OCI-LY3 (cell line): ENCODE measurements around the gene TYW1.
"Not testable (repeated sequence)": the region's sequence is repeated elsewhere in the genome, so short reads cannot be mapped to it uniquely, and the experiment has no call there.

Source experiments
- H2AFZ ChIP-seq: fragments of 200-600, 300-600 bp; shearing (Covaris generic); 2 replicates; pipeline ENCODE4 v1.6.0; 2014; ENCODE audit warnings: antibody characterized with exemption, low read depth, low read length
- H3K27ac ChIP-seq: fragments of 200-600, 300-600 bp; sonication (generic); 2 replicates; pipeline ENCODE4 v1.5.1; 2014; ENCODE audit warnings: mild to moderate bottlenecking, low read length, moderate library complexity, mixed read lengths
- H3K27me3 ChIP-seq: fragments of 200-600, 300-600 bp; sonication (generic); 2 replicates; pipeline ENCODE4 v1.6.1; 2014; ENCODE audit warnings: low read depth, low read length, mixed read lengths
- H3K36me3 ChIP-seq: fragments of 200-600, 300-600 bp; sonication (generic); replicated peaks from 2 replicates; pipeline ENCODE3; 2014; ENCODE audit warnings: low read depth, low read length, mixed read lengths
- H3K4me1 ChIP-seq: fragments of 300-600, 200-600 bp; sonication (generic); 2 replicates; pipeline ENCODE4 v1.6.1; 2014; ENCODE audit warnings: low read length, mixed read lengths
- H3K4me2 ChIP-seq: fragments of 200-600, 300-600 bp; sonication (generic); 2 replicates; pipeline ENCODE4 v1.6.1; 2014; ENCODE audit warnings: low read length, mixed read lengths
- H3K4me3 ChIP-seq: fragments of 300-600, 200-600 bp; sonication (generic); 2 replicates; pipeline ENCODE4 v1.5.1; 2014; ENCODE audit warnings: antibody characterized with exemption, mild to moderate bottlenecking, low read length, moderate library complexity
- H3K79me2 ChIP-seq: fragments of 300-600, 200-600 bp; shearing (Covaris generic); 2 replicates; pipeline ENCODE4 v1.6.1; 2014; ENCODE audit warnings: mild to moderate bottlenecking, low read length, mixed read lengths
- H3K9ac ChIP-seq: fragments of 300-600, 200-600 bp; shearing (Covaris generic); 2 replicates; pipeline ENCODE4 v1.6.0; 2014; ENCODE audit warnings: mild to moderate bottlenecking, low read length, moderate library complexity
- H3K9me3 ChIP-seq: fragments of 200-600, 300-600 bp; shearing (Covaris generic); 2 replicates; pipeline ENCODE4 v1.6.1; 2014; ENCODE audit warnings: low read length, mixed read lengths; ENCODE audit not compliant: insufficient read depth
- H4K20me1 ChIP-seq: fragments of 200-600, 300-600 bp; sonication (generic); 2 replicates; pipeline ENCODE4 v1.6.1; 2016; ENCODE audit warnings: low read length, mixed read lengths; ENCODE audit not compliant: insufficient read depth
- CTCF ChIP-seq: fragments of 200-600, 300-600 bp; sonication (generic); IDR thresholded peaks from 2 replicates; pipeline ENCODE4 v1.5.1; 2014; ENCODE audit warnings: antibody characterized with exemption, low read length, low read depth
- EZH2phosphoT487 ChIP-seq: fragments of 200-600 bp; shearing (Covaris generic); IDR thresholded peaks from 2 replicates; pipeline ENCODE4 v1.6.1; 2018; ENCODE audit warnings: antibody characterized with exemption, mixed run types, low read depth

TYW1 gene

GRCh38 chr7:66996444-66997191, at the start of gene TYW1:
TYW1 (plus strand) TSS chr7:66996833; CDS start chr7:66996979, 146 bp downstream.
- peak within 1 kb of the TSS; percentile 89 for H3K4me3 ChIP-seq
- not testable (repeated sequence) for H3K36me3 ChIP-seq, H4K20me1 ChIP-seq, H3K27me3 ChIP-seq, H3K4me1 ChIP-seq, H3K9me3 ChIP-seq
- peak within 1 kb of the TSS; percentile 79 for H3K4me2 ChIP-seq
- H3K27ac ChIP-seq: peak within 1 kb of the TSS; percentile 58
- H2AFZ ChIP-seq: peak within 1 kb of the TSS; percentile 57; the same call in 1 of the 2 replicates
- H3K9ac ChIP-seq: peak within 1 kb of the TSS; percentile 70
- H3K79me2 ChIP-seq: peaks cover 31% of the 10 kb centered on the region

GRCh38 chr7:66948480-66949109, 48.0 kb upstream of the TYW1 start:
- Histone ChIP-seq H2AFZ (no peak overlapping the region), H3K27ac (no peak overlapping the region), H3K4me1 (no peaks in the 10 kb centered on the region), H4K20me1 (no peaks in the 10 kb centered on the region), H3K4me2 (no peak overlapping the region), H3K36me3 (peaks cover 46% of the 10 kb centered on the region), H3K9me3 (no peaks in the 10 kb centered on the region), H3K79me2 (peaks cover 6% of the 10 kb centered on the region; the same call in 1 of the 2 replicates), H3K9ac (no peak overlapping the region), H3K27me3 (no peaks in the 10 kb centered on the region), H3K4me3 (no peak overlapping the region)
- TF ChIP-seq CTCF: peak; percentile 13; the same call in 1 of the 2 replicates
- TF ChIP-seq EZH2phosphoT487: no peak

- no peaks in the 10 kb centered on the region for H3K27me3 ChIP-seq
- no peak overlapping the region for H3K4me3 ChIP-seq
- no peak overlapping the region for H3K27ac ChIP-seq
- H3K9ac ChIP-seq: no peak overlapping the region
- no peaks in the 10 kb centered on the region for H3K79me2 ChIP-seq
- H3K4me2 ChIP-seq: no peak overlapping the region
- H3K4me1 ChIP-seq: no peaks in the 10 kb centered on the region
- H3K9me3 ChIP-seq: no peaks in the 10 kb centered on the region
- TF ChIP-seq CTCF: no peak
- no peak for TF ChIP-seq EZH2phosphoT487
- peaks cover 46% of the 10 kb centered on the region for H3K36me3 ChIP-seq
- no peaks in the 10 kb centered on the region for H4K20me1 ChIP-seq
- no peak overlapping the region for H2AFZ ChIP-seq
Measured at GRCh38 chr7:66950311-66950710, 46.3 kb upstream of the TYW1 start.

- Histone ChIP-seq H3K9ac (no peak overlapping the region), H3K79me2 (no peaks in the 10 kb centered on the region), H3K4me3 (no peak overlapping the region), H3K27me3 (no peaks in the 10 kb centered on the region), H3K36me3 (peaks cover 48% of the 10 kb centered on the region), H4K20me1 (no peaks in the 10 kb centered on the region), H3K27ac (no peak overlapping the region), H3K9me3 (no peaks in the 10 kb centered on the region), H2AFZ (no peak overlapping the region), H3K4me1 (no peaks in the 10 kb centered on the region), H3K4me2 (no peak overlapping the region)
- TF ChIP-seq CTCF: no peak
- TF ChIP-seq EZH2phosphoT487: no peak
Measured at GRCh38 chr7:66950763-66951162, 45.9 kb upstream of the TYW1 start.
